Activated CD8-positive, alpha-beta memory T cell treated with anti-CD3 and anti-CD28 coated beads, Interleukin-2, amount 50 U/mL, for 24 hours (primary cell): ENCODE data around the gene GRIN3A.

Source experiments
- DNase-seq: peaks from one replicate; pipeline ENCODE4 v3.0.0-alpha.2; 2020; ENCODE audit errors: extremely low read depth

The GRIN3A gene

DNA sequence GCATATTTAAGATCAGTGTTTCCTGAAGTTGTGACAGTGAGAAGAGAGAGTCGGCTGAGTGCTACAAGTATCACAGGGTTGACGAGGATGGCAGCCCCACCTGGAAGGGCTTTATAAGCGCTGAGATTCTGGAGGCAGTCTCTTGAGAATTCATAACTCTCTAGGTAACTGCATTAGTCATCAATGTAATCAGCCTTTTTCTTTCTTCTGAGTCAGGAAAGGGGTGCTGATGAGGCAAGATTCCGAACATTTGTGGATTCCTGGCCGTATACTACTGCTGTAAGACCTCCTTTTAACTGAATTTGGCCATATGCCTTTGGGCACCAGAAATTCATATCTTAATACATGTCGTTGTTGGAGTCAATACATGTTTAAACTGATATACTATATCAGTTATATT is 211.4 kb downstream of the GRIN3A start:
- DNase-seq = no peak

- DNase-seq = no peak
Observed at GRCh38 chr9:101524371-101524770, 214.1 kb downstream of the GRIN3A start.
